ENCODE results near the gene OPN3.

- no peak for TF ChIP-seq TAF1 (IDR thresholded peaks at IDR 0.05; ENCODE audit: low read depth, low read length)
- no peak for TF ChIP-seq POLR2AphosphoS5 (IDR thresholded peaks at IDR 0.05; ENCODE audit: low read depth, low read length)
- no peak for TF ChIP-seq POLR2A (IDR thresholded peaks at IDR 0.05; ENCODE audit: low read depth, low read length)
- no peak for TF ChIP-seq SPI1 (IDR thresholded peaks at IDR 0.05; ENCODE audit: low read depth, low read length)
- TF ChIP-seq POU2F2 (IDR thresholded peaks at IDR 0.05; ENCODE audit: low read depth, low read length): no peak
These were observed 3.1 kb downstream of the OPN3 start for GRCh38 chr1:241637046-241637590.

Measured in GM12891 (cell line).